Kidney (tissue), 14 donors: ENCODE measurements around the gene LAMB3. TPM values are rescaled to one million over a fixed set of nuclear protein-coding genes. Genes with fewer than 3 reads are reported as not detected.

Source experiments
- DNase-seq, 5 donors: peaks; one replicate each; pipeline ENCODE4 v3.0.0-alpha.2; 2013 to 2020
- FAIRE-seq: peaks from 2 replicates; lab custom pipeline; 2012; peaks lifted over from hg19 to GRCh38; lab: Jason Lieb, UNC
- H3K27ac ChIP-seq, 2 donors: one replicate each; pipeline ENCODE4 v1.7.0; 2013; ENCODE audit warnings: low read depth in 2 of 2, low read length in 2 of 2, inconsistent platforms in 1 of 2
- H3K27me3 ChIP-seq: one replicate; pipeline ENCODE4 v1.7.1; 2013; ENCODE audit warnings: low read length, inconsistent platforms; ENCODE audit not compliant: control insufficient read depth, insufficient read depth
- H3K36me3 ChIP-seq, 3 donors: one replicate each; pipeline versions ENCODE4 v1.7.0 to v1.7.1; 2013; ENCODE audit warnings: low read length in 3 of 3, control low read depth in 1 of 3, inconsistent platforms in 1 of 3; ENCODE audit not compliant: insufficient read depth in 3 of 3, control insufficient read depth in 2 of 3
- H3K4me1 ChIP-seq, 3 donors: one replicate each; pipeline versions ENCODE4 v1.7.0 to v1.7.1; 2013; ENCODE audit warnings: low read length in 3 of 3, inconsistent platforms in 1 of 3, low read depth in 1 of 3; ENCODE audit not compliant: control insufficient read depth in 2 of 3, insufficient read depth in 2 of 3
- H3K4me3 ChIP-seq, 3 donors: one replicate each; pipeline versions ENCODE4 v1.7.0 to v1.8.1; 2013; ENCODE audit warnings: low read length in 3 of 3, control low read depth in 1 of 3, inconsistent platforms in 1 of 3
- H3K9ac ChIP-seq, 3 donors: one replicate each; pipeline versions ENCODE4 v1.7.0 to v1.7.1; 2013; ENCODE audit warnings: low read length in 3 of 3, control low read depth in 1 of 3, inconsistent platforms in 1 of 3
- H3K9me3 ChIP-seq, 3 donors: one replicate each; pipeline versions ENCODE4 v1.7.0 to v1.7.1; 2013; ENCODE audit warnings: low read length in 3 of 3, control low read depth in 1 of 3, inconsistent platforms in 1 of 3; ENCODE audit not compliant: control insufficient read depth in 2 of 3, insufficient read depth in 1 of 3
- CTCF ChIP-seq: IDR thresholded peaks from 3 replicates; pipeline ENCODE4 v1.5.1; 2012; ENCODE audit warnings: mild to moderate bottlenecking, moderate library complexity, borderline replicate concordance; ENCODE audit not compliant: insufficient read depth; ENCODE audit errors: extremely low read depth
- intact Hi-C: fragments of 100-400 bp; cut with DNase I; formaldehyde crosslinking; loops from one replicate; pipeline ENCODE4 v1.11.1; 2022
- polyA plus RNA-seq: library from polyadenylated mRNA; stranded (reverse); fragments of 350-450 nt; fragmentation: Illumina TruSeq; extraction: RNeasy Lipid Tissue Mini Kit (QIAGEN cat#74804); gene quantifications from one replicate; pipeline ENCODE4 v1.2.3, GENCODE V29; 2014; ENCODE audit warnings: low read depth, low replicate concordance; ENCODE audit not compliant: insufficient read depth
- total RNA-seq: library from RNA; stranded (reverse); fragmentation: NEBNext Ultra II Directional; extraction: Animal tissue kit (Norgen Biotek cat#: 25700); gene quantifications from one replicate; pipeline ENCODE4 v1.2.1, GENCODE V29; 2021
- donor health status: control.
- donor health status: control.
- donor health status: control.
- donor health status: control.
- donor health status: control.
- donor health status: DM: yes; HTN: yes; CAD: no.
- donor health status: Normal renal cell carcinoma (clear cell type).

The LAMB3 gene
- total and polyA plus RNA-seq, 2 donors from 2014 or later, result 2.5 to 59.7 TPM

- Histone ChIP-seq H3K9ac (no peak overlapping the region), H3K4me3 (no peak overlapping the region), H3K9me3 (no peaks in the 10 kb centered on the region), H3K4me1 (no peaks in the 10 kb centered on the region), H3K36me3 (peaks cover 0 to 7% (median 0%) of the 10 kb centered on the region in 3 donors), H3K27ac (no peak overlapping the region), H3K27me3 (no peaks in the 10 kb centered on the region)
- no peak for FAIRE-seq
- DNase-seq, result peak in 1 of 5 donors; percentile 31
- peak; percentile 77 for TF ChIP-seq CTCF
- intact Hi-C loops, result no loop called here
These were observed 50.2 kb downstream of the LAMB3 start for GRCh38 chr1:209601809-209602657.

- no peaks in the 10 kb centered on the region for H3K27me3 ChIP-seq
- no peak overlapping the region for H3K27ac ChIP-seq
- FAIRE-seq (no peak), DNase-seq (no peak)
- peaks cover 0 to 7% (median 0%) of the 10 kb centered on the region in 3 donors for H3K36me3 ChIP-seq
- H3K9me3 ChIP-seq, result no peaks in the 10 kb centered on the region
- no peak overlapping the region for H3K4me3 ChIP-seq
- no peak for TF ChIP-seq CTCF
- intact Hi-C loops, result no loop called here
- H3K4me1 ChIP-seq, result no peaks in the 10 kb centered on the region
- no peak overlapping the region for H3K9ac ChIP-seq
These were observed 51.7 kb downstream of the LAMB3 start for GRCh38 chr1:209600541-209600940.

GRCh38 chr1:209598227-209598626 lies 54.0 kb downstream of the LAMB3 start:
- Histone ChIP-seq H3K27ac (no peak overlapping the region), H3K36me3 (peaks cover 0 to 7% (median 0%) of the 10 kb centered on the region in 3 donors), H3K4me3 (no peak overlapping the region), H3K4me1 (no peaks in the 10 kb centered on the region), H3K27me3 (no peaks in the 10 kb centered on the region), H3K9me3 (no peaks in the 10 kb centered on the region), H3K9ac (no peak overlapping the region)
- intact Hi-C loops, result no loop called here
- no peak for TF ChIP-seq CTCF
- no peak for DNase-seq
- no peak for FAIRE-seq
